Esophagus mucosa (tissue), 1 donor: ENCODE results near the gene OR56B4. TPM values are rescaled to one million over a fixed set of nuclear protein-coding genes. Genes with fewer than 3 reads are reported as not detected.

Experiments used
- ATAC-seq: fragments of 200-7000 bp; cut with Tn5 transposase; one replicate; pipeline ENCODE4 v1.9.1; 2020
- total RNA-seq: library from RNA; stranded (reverse); gene quantifications from one replicate; pipeline ENCODE4 v1.2.4, GENCODE V29; 2023
- donor health status: DM: yes; HTN: yes; CAD: no.

The OR56B4 gene
- total RNA-seq, 1 donor from 2014 or later: not detected

DNA sequence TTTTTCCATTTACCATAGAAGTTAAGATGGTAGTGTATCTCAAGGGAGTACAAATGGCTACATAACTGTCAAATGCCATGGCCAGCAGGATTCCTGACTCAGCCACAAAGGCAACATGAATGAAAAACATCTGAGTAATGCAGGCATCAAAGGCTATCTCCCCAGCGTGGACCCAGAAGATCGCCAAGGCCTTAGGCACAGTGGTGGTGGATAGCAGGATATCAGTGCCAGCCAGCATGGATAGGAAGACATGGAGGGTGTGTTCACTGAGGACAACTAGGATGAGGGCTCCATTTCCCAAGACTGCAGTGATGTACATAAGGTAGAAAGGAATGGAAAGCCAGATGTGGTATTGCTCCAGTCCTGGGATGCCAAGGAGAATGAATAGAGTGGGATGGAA, 44.6 kb downstream of the OR56B4 start:
- ATAC-seq: no peak

DNA sequence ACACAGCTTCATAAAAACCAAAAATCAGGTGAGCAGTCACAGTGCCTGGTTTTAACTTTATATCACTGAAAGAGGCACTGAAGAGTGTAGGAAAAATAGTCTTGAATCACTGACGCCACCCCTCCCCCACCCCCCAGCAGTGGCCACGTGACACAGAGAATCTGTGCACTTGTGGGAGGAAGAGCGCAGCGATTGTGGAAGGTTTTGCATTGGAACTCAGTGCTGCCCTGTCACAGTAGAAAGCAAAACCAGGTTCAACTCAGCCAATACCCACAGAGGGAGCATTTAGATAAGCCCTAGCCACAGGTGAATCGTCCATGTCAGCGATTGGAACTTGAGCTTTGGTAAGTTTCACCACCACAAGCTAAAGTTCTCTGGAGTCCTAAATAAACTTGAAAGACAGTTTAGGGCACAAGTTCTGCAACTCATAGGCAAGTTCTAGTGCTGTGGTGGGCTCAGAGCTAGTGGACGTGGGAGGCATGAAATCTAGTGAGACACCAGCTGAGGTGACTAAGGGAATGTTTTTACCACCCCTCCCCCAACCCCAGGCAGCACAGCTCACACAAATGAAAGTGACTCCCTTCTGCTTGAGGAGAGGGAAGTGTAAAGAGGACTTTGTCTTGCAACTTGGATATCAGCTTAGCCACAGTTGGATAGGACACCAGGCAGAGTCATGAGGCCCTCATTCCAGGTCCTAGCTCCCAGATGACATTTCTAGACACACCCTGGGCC, 49.3 kb downstream of the OR56B4 start:
- ATAC-seq: no peak

Other genes with a start within 250 kb of the OR56B4 start
- not detected for gene OR52E8, start 250.0 kb upstream of the OR56B4 start, total RNA-seq
- gene OR52E4, start 227.1 kb upstream of the OR56B4 start, total RNA-seq: not detected
- not detected for gene OR52E5, start 214.5 kb upstream of the OR56B4 start, total RNA-seq
- not detected for gene OR56A3, start 165.4 kb upstream of the OR56B4 start, total RNA-seq
- not detected for gene OR56A5, start 139.2 kb upstream of the OR56B4 start, total RNA-seq
- not detected for gene OR52L1, start 120.7 kb upstream of the OR56B4 start, total RNA-seq
- gene OR56A4, start 100.7 kb upstream of the OR56B4 start, total RNA-seq: not detected
- gene OR56A1, start 76.9 kb upstream of the OR56B4 start, total RNA-seq: not detected
- gene OR52B2, start 62.6 kb downstream of the OR56B4 start, total RNA-seq: not detected
- gene OR52W1, start 91.5 kb downstream of the OR56B4 start, total RNA-seq: not detected
- gene C11orf42, start 97.9 kb downstream of the OR56B4 start, total RNA-seq: not detected
- 13.2 TPM for gene FHIP1B, start 127.0 kb downstream of the OR56B4 start, total RNA-seq
- 0.08 TPM for gene CNGA4, start 131.4 kb downstream of the OR56B4 start, total RNA-seq
- not detected for gene CCKBR, start 152.2 kb downstream of the OR56B4 start, total RNA-seq
- gene CAVIN3, start 212.8 kb downstream of the OR56B4 start, total RNA-seq: 11.8 TPM